Stimulated activated naive B cell treated with anti-CD40 and anti-IgM and Interleukin-4, amounts not matched to agents 10 μg/mL and 1 μg/mL and 100 μg/mL, for 72 hours (primary cell): ENCODE data around the gene SRCIN1.
A peak's percentile ranks its signal among the peaks of the same experiment; 100 is the strongest.

ENCODE experiments used
- ATAC-seq, 2 donors: fragments of 150-1000 bp; cut with Tn5 transposase; replicated peaks; 2 replicates each; pipeline ENCODE4 v1.10.0; 2021; ENCODE audit warnings: moderate library complexity in 1 of 2
- DNase-seq: peaks from one replicate; pipeline ENCODE4 v3.0.0; 2021
- H3K27ac Mint-ChIP-seq: one replicate; pipeline ENCODE4 v1.8.0; 2022; ENCODE audit warnings: mild to moderate bottlenecking, mixed read lengths
- H3K27me3 Mint-ChIP-seq, 2 donors: one replicate each; pipeline ENCODE4 v1.8.0; 2022; ENCODE audit warnings: mixed read lengths in 2 of 2
- H3K36me3 Mint-ChIP-seq, 2 donors: one replicate each; pipeline ENCODE4 v1.8.0; 2022; ENCODE audit warnings: mixed read lengths in 2 of 2, mild to moderate bottlenecking in 1 of 2
- H3K4me1 Mint-ChIP-seq, 2 donors: one replicate each; pipeline ENCODE4 v1.8.0; 2022; ENCODE audit warnings: mixed read lengths in 2 of 2, mild to moderate bottlenecking in 1 of 2
- H3K4me3 Mint-ChIP-seq, 2 donors: one replicate each; pipeline ENCODE4 v1.8.0; 2022; ENCODE audit warnings: mild to moderate bottlenecking in 2 of 2, mixed read lengths in 2 of 2, moderate library complexity in 1 of 2
- H3K9me3 Mint-ChIP-seq, 2 donors: one replicate each; pipeline ENCODE4 v1.8.0; 2022; ENCODE audit warnings: mixed read lengths in 2 of 2, mild to moderate bottlenecking in 1 of 2

SRCIN1 gene

GRCh38 chr17:38598536-38598935, 7.2 kb downstream of the SRCIN1 start:
- no peak overlapping the region for H3K4me3 Mint-ChIP-seq
- no peaks in the 10 kb centered on the region for H3K36me3 Mint-ChIP-seq
- ATAC-seq (peak; percentile 35 to 54), DNase-seq (no peak)
- peaks cover 4 to 17% of the 10 kb centered on the region in 2 donors for H3K4me1 Mint-ChIP-seq
- H3K27ac Mint-ChIP-seq, result no peak overlapping the region
- H3K27me3 Mint-ChIP-seq, result peaks cover 91 to 95% of the 10 kb centered on the region in 2 donors
- H3K9me3 Mint-ChIP-seq, result no peaks in the 10 kb centered on the region

- Mint-ChIP-seq H3K27ac (no peak overlapping the region), H3K4me3 (no peak overlapping the region), H3K36me3 (no peaks in the 10 kb centered on the region), H3K27me3 (peaks cover 91 to 95% of the 10 kb centered on the region in 2 donors), H3K4me1 (peaks cover 5 to 15% of the 10 kb centered on the region in 2 donors), H3K9me3 (no peaks in the 10 kb centered on the region)
- ATAC-seq, result no peak
- DNase-seq, result no peak
These were observed 8.4 kb downstream of the SRCIN1 start for GRCh38 chr17:38597375-38597774.

GRCh38 chr17:38596651-38597050, 9.1 kb downstream of the SRCIN1 start:
- H3K4me1 Mint-ChIP-seq, result peaks cover 10 to 15% of the 10 kb centered on the region in 2 donors
- H3K9me3 Mint-ChIP-seq, result no peaks in the 10 kb centered on the region
- no peak for DNase-seq
- H3K36me3 Mint-ChIP-seq, result no peaks in the 10 kb centered on the region
- H3K27ac Mint-ChIP-seq, result no peak overlapping the region
- H3K27me3 Mint-ChIP-seq, result peaks cover 91 to 95% of the 10 kb centered on the region in 2 donors
- no peak for ATAC-seq
- H3K4me3 Mint-ChIP-seq, result no peak overlapping the region

GRCh38 chr17:38595892-38596291, 9.9 kb downstream of the SRCIN1 start:
- H3K4me3 Mint-ChIP-seq, result no peak overlapping the region
- no peaks in the 10 kb centered on the region for H3K36me3 Mint-ChIP-seq
- DNase-seq (no peak), ATAC-seq (no peak)
- H3K9me3 Mint-ChIP-seq, result no peaks in the 10 kb centered on the region
- H3K4me1 Mint-ChIP-seq, result peaks cover 16% of the 10 kb centered on the region in 2 donors
- H3K27ac Mint-ChIP-seq, result no peak overlapping the region
- peaks cover 86 to 92% of the 10 kb centered on the region in 2 donors for H3K27me3 Mint-ChIP-seq

- Mint-ChIP-seq H3K9me3 (no peaks in the 10 kb centered on the region), H3K27me3 (peaks cover 78 to 89% of the 10 kb centered on the region in 2 donors), H3K36me3 (no peaks in the 10 kb centered on the region), H3K4me1 (peaks cover 16 to 20% of the 10 kb centered on the region in 2 donors), H3K27ac (no peak overlapping the region), H3K4me3 (no peak overlapping the region)
- DNase-seq (no peak), ATAC-seq (no peak)
These were observed 11.6 kb downstream of the SRCIN1 start for GRCh38 chr17:38594152-38594551.

GRCh38 chr17:38592487-38592886, 13.3 kb downstream of the SRCIN1 start:
- peaks cover 80 to 90% of the 10 kb centered on the region in 2 donors for H3K27me3 Mint-ChIP-seq
- no peaks in the 10 kb centered on the region for H3K9me3 Mint-ChIP-seq
- no peaks in the 10 kb centered on the region for H3K36me3 Mint-ChIP-seq
- no peak for ATAC-seq
- DNase-seq, result no peak
- H3K4me3 Mint-ChIP-seq, result no peak overlapping the region
- H3K27ac Mint-ChIP-seq, result no peak overlapping the region
- H3K4me1 Mint-ChIP-seq, result peaks cover 16 to 20% of the 10 kb centered on the region in 2 donors

GRCh38 chr17:38591759-38592241, 14.0 kb downstream of the SRCIN1 start:
- Mint-ChIP-seq H3K27me3 (peaks cover 80 to 92% of the 10 kb centered on the region in 2 donors), H3K4me3 (peak overlapping the region in 1 of 2 donors; percentile 42), H3K9me3 (no peaks in the 10 kb centered on the region), H3K4me1 (peaks cover 16 to 20% of the 10 kb centered on the region in 2 donors), H3K27ac (peak overlapping the region; percentile 86), H3K36me3 (no peaks in the 10 kb centered on the region)
- DNase-seq (no peak), ATAC-seq (peak; percentile 52 to 62)

- Mint-ChIP-seq H3K27me3 (peaks cover 80 to 92% of the 10 kb centered on the region in 2 donors), H3K27ac (peak overlapping the region; percentile 86), H3K4me3 (peak overlapping the region in 1 of 2 donors; percentile 42), H3K9me3 (no peaks in the 10 kb centered on the region), H3K4me1 (peaks cover 16 to 20% of the 10 kb centered on the region in 2 donors), H3K36me3 (no peaks in the 10 kb centered on the region)
- DNase-seq (no peak), ATAC-seq (peak; percentile 66 to 74)
These were observed 14.6 kb downstream of the SRCIN1 start for GRCh38 chr17:38590988-38591758.

GRCh38 chr17:38589462-38590114, 16.2 kb downstream of the SRCIN1 start:
- Mint-ChIP-seq H3K4me3 (no peak overlapping the region), H3K4me1 (peaks cover 17 to 23% of the 10 kb centered on the region in 2 donors), H3K27me3 (peaks cover 80 to 92% of the 10 kb centered on the region in 2 donors), H3K36me3 (no peaks in the 10 kb centered on the region), H3K9me3 (no peaks in the 10 kb centered on the region), H3K27ac (no peak overlapping the region)
- no peak for DNase-seq
- no peak for ATAC-seq

GRCh38 chr17:38588788-38589174, 17.0 kb downstream of the SRCIN1 start:
- H3K36me3 Mint-ChIP-seq, result no peaks in the 10 kb centered on the region
- no peak overlapping the region for H3K4me3 Mint-ChIP-seq
- H3K4me1 Mint-ChIP-seq, result peaks cover 19 to 31% of the 10 kb centered on the region in 2 donors
- ATAC-seq, result no peak
- H3K27me3 Mint-ChIP-seq, result peaks cover 85 to 94% of the 10 kb centered on the region in 2 donors
- H3K9me3 Mint-ChIP-seq, result no peaks in the 10 kb centered on the region
- H3K27ac Mint-ChIP-seq, result no peak overlapping the region
- DNase-seq, result no peak

- DNase-seq, result no peak
- H3K27me3 Mint-ChIP-seq, result peaks cover 82 to 91% of the 10 kb centered on the region in 2 donors
- H3K9me3 Mint-ChIP-seq, result no peaks in the 10 kb centered on the region
- no peak for ATAC-seq
- H3K36me3 Mint-ChIP-seq, result no peaks in the 10 kb centered on the region
- peaks cover 19 to 31% of the 10 kb centered on the region in 2 donors for H3K4me1 Mint-ChIP-seq
- H3K4me3 Mint-ChIP-seq, result no peak overlapping the region
- H3K27ac Mint-ChIP-seq, result no peak overlapping the region
These were observed 17.6 kb downstream of the SRCIN1 start for GRCh38 chr17:38587947-38588787.

GRCh38 chr17:38587203-38587602, 18.5 kb downstream of the SRCIN1 start:
- ATAC-seq (no peak), DNase-seq (no peak)
- no peaks in the 10 kb centered on the region for H3K36me3 Mint-ChIP-seq
- peaks cover 77 to 85% of the 10 kb centered on the region in 2 donors for H3K27me3 Mint-ChIP-seq
- H3K27ac Mint-ChIP-seq, result no peak overlapping the region
- no peak overlapping the region for H3K4me3 Mint-ChIP-seq
- H3K4me1 Mint-ChIP-seq, result peaks cover 16 to 28% of the 10 kb centered on the region in 2 donors
- H3K9me3 Mint-ChIP-seq, result no peaks in the 10 kb centered on the region

GRCh38 chr17:38586788-38587187, 19.0 kb downstream of the SRCIN1 start:
- Mint-ChIP-seq H3K36me3 (no peaks in the 10 kb centered on the region), H3K27me3 (peaks cover 78 to 85% of the 10 kb centered on the region in 2 donors), H3K4me1 (peaks cover 12 to 24% of the 10 kb centered on the region in 2 donors), H3K4me3 (no peak overlapping the region), H3K9me3 (no peaks in the 10 kb centered on the region), H3K27ac (no peak overlapping the region)
- no peak for DNase-seq
- no peak for ATAC-seq

GRCh38 chr17:38585918-38586529, 19.7 kb downstream of the SRCIN1 start:
- ATAC-seq, result no peak
- Mint-ChIP-seq H3K36me3 (no peaks in the 10 kb centered on the region), H3K27me3 (peaks cover 76 to 83% of the 10 kb centered on the region in 2 donors), H3K9me3 (no peaks in the 10 kb centered on the region), H3K27ac (no peak overlapping the region), H3K4me3 (no peak overlapping the region), H3K4me1 (peaks cover 5 to 16% of the 10 kb centered on the region in 2 donors)
- no peak for DNase-seq
